ENCODE measurements around the gene PLXDC1. TPM values are rescaled to one million over a fixed set of nuclear protein-coding genes. Genes with fewer than 3 reads are reported as not detected.

PLXDC1 gene
- total RNA-seq, 6 experiments from 2014 or later, result 0.11 to 1.6 (median 0.54) TPM

- Histone ChIP-seq H3K4me1 (peaks cover 0 to 8% (median 2%) of the 10 kb centered on the region in 4 donors), H3K27me3 (no peaks in the 10 kb centered on the region), H3K4me3 (no peak overlapping the region), H3K27ac (no peak overlapping the region), H3K9me3 (no peaks in the 10 kb centered on the region), H3K36me3 (no peaks in the 10 kb centered on the region)
- no peak for DNase-seq
- intact Hi-C loops (cut with DNase I), result no loop called here
- 72% methylated on average over 7 of the region's 7 CpGs for WGBS (ENCODE audit: insufficient coverage, low coverage, low lambda C conversion rate, missing lambda C conversion rate)
- no peak for TF ChIP-seq CTCF (IDR thresholded peaks at IDR 0.05)
- no peak for TF ChIP-seq POLR2A (IDR thresholded peaks at IDR 0.05)
- ATAC-seq, result no peak
Measured at GRCh38 chr17:39107155-39107554, 44.3 kb downstream of the PLXDC1 start.

GRCh38 chr17:39105705-39106104 lies 45.7 kb downstream of the PLXDC1 start:
- no peak for ATAC-seq
- no peak for TF ChIP-seq CTCF (IDR thresholded peaks at IDR 0.05)
- TF ChIP-seq POLR2A (IDR thresholded peaks at IDR 0.05), result no peak
- WGBS (ENCODE audit: insufficient coverage, low coverage, low lambda C conversion rate, missing lambda C conversion rate), result 52% methylated on average over 4 of the region's 9 CpGs
- Histone ChIP-seq H3K4me1 (peaks cover 0 to 5% (median under 1%) of the 10 kb centered on the region in 4 donors), H3K27me3 (no peaks in the 10 kb centered on the region), H3K9me3 (no peaks in the 10 kb centered on the region), H3K36me3 (no peaks in the 10 kb centered on the region), H3K4me3 (no peak overlapping the region), H3K27ac (no peak overlapping the region)
- no peak for DNase-seq
- intact Hi-C loops (cut with DNase I), result no loop called here

- Histone ChIP-seq H3K27me3 (no peaks in the 10 kb centered on the region), H3K27ac (no peak overlapping the region), H3K9me3 (no peaks in the 10 kb centered on the region), H3K4me3 (no peak overlapping the region), H3K4me1 (no peaks in the 10 kb centered on the region), H3K36me3 (no peaks in the 10 kb centered on the region)
- DNase-seq (no peak), ATAC-seq (no peak)
- 56% methylated on average over 2 of the region's 8 CpGs for WGBS (ENCODE audit: insufficient coverage, low coverage, low lambda C conversion rate, missing lambda C conversion rate)
- TF ChIP-seq CTCF (IDR thresholded peaks at IDR 0.05), result no peak
- TF ChIP-seq POLR2A (IDR thresholded peaks at IDR 0.05), result no peak
- intact Hi-C loops (cut with DNase I), result no loop called here
Measured at GRCh38 chr17:39104657-39105056, 46.8 kb downstream of the PLXDC1 start.

- no peak for DNase-seq
- intact Hi-C loops (cut with DNase I), result no loop called here
Measured at GRCh38 chr17:39104046-39104445, 47.4 kb downstream of the PLXDC1 start.

More at GRCh38 chr17:39104046-39104445, 47.4 kb downstream of the PLXDC1 start:
- Histone ChIP-seq H3K27ac (no peak overlapping the region), H3K4me3 (no peak overlapping the region), H3K27me3 (no peaks in the 10 kb centered on the region), H3K4me1 (no peaks in the 10 kb centered on the region), H3K9me3 (no peaks in the 10 kb centered on the region), H3K36me3 (no peaks in the 10 kb centered on the region)
- TF ChIP-seq CTCF (IDR thresholded peaks at IDR 0.05) (no peak), POLR2A (IDR thresholded peaks at IDR 0.05) (no peak)
- WGBS (ENCODE audit: insufficient coverage, low coverage, low lambda C conversion rate, missing lambda C conversion rate), result 64% methylated on average over 5 of the region's 5 CpGs
- ATAC-seq, result peak in 1 of 4 donors; percentile 87

All from right lobe of liver (tissue), 6 donors.